IMR-90 (cell line): ENCODE results near the gene ANKRD30A. TPM values are rescaled to one million over a fixed set of nuclear protein-coding genes. Genes with fewer than 3 reads are reported as not detected.
A peak's percentile ranks its signal among the peaks of the same experiment; 100 is the strongest.

Experiments
- ATAC-seq: fragments of 200-7000 bp; cut with Tn5 transposase; 2 replicates; pipeline ENCODE4 v1.9.1; 2020; ENCODE audit warnings: low read depth, mild to moderate bottlenecking, moderate library complexity
- BruUV-seq: library from RNA; stranded (reverse); fragments of 400-500 nt; replicated peaks from 2 replicates; lab custom pipeline; 2021; lab: Mats Ljungman, UMichigan
- CTCF ChIA-PET: fragments of 300-600 bp; formaldehyde crosslinking; extraction: SDS; loops from one replicate; lab custom pipeline; 2021; ENCODE audit warnings: antibody characterized with exemption; lab: Yijun Ruan, JAX
- POLR2A ChIA-PET: fragments of 300-600 bp; sonication (Branson Sonifier 250); formaldehyde crosslinking; loops from one replicate; lab custom pipeline; 2022; ENCODE audit warnings: antibody characterized with exemption; ENCODE audit not compliant: unreplicated experiment; lab: Charles Lee
- DNase-seq: peaks from one replicate; pipeline ENCODE4 v3.0.0; 2013
- H2AFZ ChIP-seq: replicated peaks from 2 replicates; pipeline ENCODE3; 2013; ENCODE audit warnings: low read length, mild to moderate bottlenecking; ENCODE audit not compliant: poor library complexity
- H2AK5ac ChIP-seq: 2 replicates; pipeline ENCODE4 v1.6.1; 2013; ENCODE audit warnings: low read depth, low read length, inconsistent platforms
- H2AK9ac ChIP-seq: replicated peaks from 2 replicates; pipeline ENCODE3; 2013; ENCODE audit warnings: mild to moderate bottlenecking, low read depth, low read length, moderate library complexity; ENCODE audit not compliant: poor library complexity
- H2BK120ac ChIP-seq: 2 replicates; pipeline ENCODE4 v1.6.1; 2013; ENCODE audit warnings: low read depth, low read length, inconsistent platforms
- H2BK15ac ChIP-seq: 3 replicates; pipeline ENCODE4 v1.6.1; 2013; ENCODE audit warnings: low read depth, low read length, inconsistent platforms
- H2BK20ac ChIP-seq: 2 replicates; pipeline ENCODE4 v1.6.1; 2013; ENCODE audit warnings: low read depth, mild to moderate bottlenecking, inconsistent platforms, low read length, moderate library complexity
- H2BK5ac ChIP-seq: 2 replicates; pipeline ENCODE4 v1.6.1; 2013; ENCODE audit warnings: mild to moderate bottlenecking, low read depth, low read length, inconsistent platforms; ENCODE audit not compliant: poor library complexity, severe bottlenecking
- H3K14ac ChIP-seq: replicated peaks from 2 replicates; pipeline ENCODE4 v1.6.1; 2013; ENCODE audit warnings: low read depth, low read length, inconsistent platforms
- H3K18ac ChIP-seq: 2 replicates; pipeline ENCODE4 v1.6.1; 2013; ENCODE audit warnings: low read depth, low read length, control low read depth
- H3K23ac ChIP-seq: 2 replicates; pipeline ENCODE4 v1.6.1; 2013; ENCODE audit warnings: low read depth, low read length, inconsistent platforms
- H3K27ac ChIP-seq: 2 replicates; pipeline ENCODE4 v1.5.1; 2013; ENCODE audit warnings: mild to moderate bottlenecking, control low read depth, low read length; ENCODE audit not compliant: insufficient read depth
- H3K27me3 ChIP-seq: 2 replicates; pipeline ENCODE4 v1.6.1; 2013; ENCODE audit warnings: low read length; ENCODE audit not compliant: control insufficient read depth, insufficient read depth
- H3K36me3 ChIP-seq: 2 replicates; pipeline ENCODE4 v1.6.1; 2013; ENCODE audit warnings: low read length, mixed read lengths; ENCODE audit not compliant: control insufficient read depth, insufficient read depth
- H3K4ac ChIP-seq: 2 replicates; pipeline ENCODE4 v1.6.1; 2013; ENCODE audit warnings: low read depth, low read length, inconsistent platforms
- H3K4me1 ChIP-seq: 2 replicates; pipeline ENCODE4 v1.6.1; 2013; ENCODE audit warnings: low read length, mixed read lengths; ENCODE audit not compliant: control insufficient read depth, insufficient read depth
- H3K4me2 ChIP-seq: 2 replicates; pipeline ENCODE4 v1.6.1; 2013; ENCODE audit warnings: low read depth, mild to moderate bottlenecking, control low read depth, low read length, moderate library complexity
- H3K4me3 ChIP-seq: 2 replicates; pipeline ENCODE4 v1.5.1; 2013; ENCODE audit warnings: low read depth, mild to moderate bottlenecking, control low read depth, low read length, moderate library complexity; ENCODE audit not compliant: insufficient read depth
- H3K56ac ChIP-seq: 2 replicates; pipeline ENCODE4 v1.6.1; 2013; ENCODE audit warnings: low read length, inconsistent platforms; ENCODE audit not compliant: insufficient read depth; ENCODE audit errors: extremely low read depth
- H3K79me1 ChIP-seq, 2 experiments: 2 replicates each; pipeline ENCODE4 v1.6.1; 2013; ENCODE audit warnings: low read length in 2 of 2, inconsistent platforms in 1 of 2, low read depth in 1 of 2
- H3K9ac ChIP-seq: 2 replicates; pipeline ENCODE4 v1.6.1; 2013; ENCODE audit warnings: low read depth, low read length, control low read depth
- H3K9me1 ChIP-seq: 2 replicates; pipeline ENCODE4 v1.6.1; 2013; ENCODE audit warnings: low read length, inconsistent platforms; ENCODE audit not compliant: insufficient read depth
- H3K9me3 ChIP-seq: 2 replicates; pipeline ENCODE4 v1.6.1; 2013; ENCODE audit warnings: low read length; ENCODE audit not compliant: control insufficient read depth, insufficient read depth
- H4K20me1 ChIP-seq: 2 replicates; pipeline ENCODE4 v1.6.1; 2013; ENCODE audit warnings: low read length, inconsistent platforms; ENCODE audit not compliant: insufficient read depth
- H4K5ac ChIP-seq: 2 replicates; pipeline ENCODE4 v1.6.1; 2013; ENCODE audit warnings: mild to moderate bottlenecking, low read depth, low read length, control low read depth
- H4K8ac ChIP-seq, 2 experiments: 2 replicates each; pipeline ENCODE4 v1.6.1; 2013; ENCODE audit warnings: low read depth in 2 of 2, low read length in 2 of 2, control low read depth in 1 of 2, inconsistent platforms in 1 of 2
- H4K91ac ChIP-seq: 2 replicates; pipeline ENCODE4 v1.6.1; 2013; ENCODE audit warnings: low read depth, low read length, inconsistent platforms; ENCODE audit not compliant: insufficient read depth
- BHLHE40 ChIP-seq: fragments of 150-350 bp; IDR thresholded peaks from 2 replicates; pipeline ENCODE4 v1.6.1; 2016; ENCODE audit warnings: mild to moderate bottlenecking, low read depth, low read length
- NFE2L2 ChIP-seq: fragments of 150-350 bp; IDR thresholded peaks from 2 replicates; pipeline ENCODE4 v1.6.1; 2016; ENCODE audit warnings: low read depth, mild to moderate bottlenecking, low read length
- dilution Hi-C: fragments of 300-500 bp; cut with HindIII; formaldehyde crosslinking; loops from one replicate; pipeline ENCODE4 v1.14.3; 2018; ENCODE audit warnings: low sequenced_read_pairs; ENCODE audit not compliant: unreplicated experiment
- in situ Hi-C: fragments of 300-500 bp; cut with MboI; formaldehyde crosslinking; loops from 3 replicates; pipeline ENCODE4 v1.14.3; 2019; ENCODE audit warnings: low sequenced_read_pairs, inconsistent platforms, mixed read lengths
- intact Hi-C: fragments of 100-400 bp; cut with micrococcal nuclease; formaldehyde crosslinking; loops from 2 replicates; pipeline ENCODE4 v1.10.0; 2022
- polyA plus RNA-seq, 3 experiments: library from polyadenylated mRNA; depleted of rRNA; stranded (reverse); fragments of >200 nt; gene quantifications; 2 replicates each; pipeline ENCODE4 v1.2.3, GENCODE V29; 2012; ENCODE audit warnings: low replicate concordance in 1 of 3
- total RNA-seq: library from RNA; depleted of rRNA; stranded (reverse); fragments of >200 nt; gene quantifications from 2 replicates; pipeline ENCODE4 v1.2.3, GENCODE V29; 2012

The ANKRD30A gene
- total and polyA plus RNA-seq, 2 of the 4 experiments (the other 2 are of a cell fraction), result not detected

DNA sequence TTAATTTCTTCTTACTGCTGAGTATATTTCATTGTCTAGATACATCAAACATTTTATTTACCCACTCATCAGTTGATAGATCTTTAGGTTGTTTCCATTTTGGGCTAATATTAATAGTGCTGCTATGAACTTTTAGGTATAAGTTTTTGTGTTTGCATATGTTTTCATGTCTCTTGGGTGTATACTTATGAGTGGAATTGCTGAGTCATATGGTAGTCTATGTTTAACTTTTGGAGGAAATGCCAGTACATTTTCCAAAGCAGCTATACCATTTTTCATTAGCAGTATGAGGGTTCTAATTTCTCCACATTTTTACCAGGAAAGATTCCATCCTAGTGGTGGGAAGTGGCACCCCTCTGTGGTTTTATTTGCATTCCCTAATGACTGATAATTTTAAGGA is 101.1 kb downstream of the ANKRD30A start:
- Histone ChIP-seq H2AFZ (no peak overlapping the region), H4K8ac (no peak overlapping the region), H3K23ac (no peak overlapping the region), H3K9me1 (no peaks in the 10 kb centered on the region), H3K4ac (no peak overlapping the region), H4K20me1 (no peaks in the 10 kb centered on the region), H2BK20ac (no peak overlapping the region), H2AK5ac (no peak overlapping the region), H3K79me1 (no peaks in the 10 kb centered on the region), H3K27me3 (no peaks in the 10 kb centered on the region), H3K9ac (no peak overlapping the region), H3K18ac (no peak overlapping the region), H3K4me3 (no peak overlapping the region), H2BK5ac (no peak overlapping the region), H3K4me2 (no peak overlapping the region), H3K36me3 (no peaks in the 10 kb centered on the region), H4K5ac (no peak overlapping the region), H3K4me1 (no peaks in the 10 kb centered on the region), H3K14ac (no peak overlapping the region), H2BK15ac (no peak overlapping the region), H3K56ac (no peak overlapping the region), H3K27ac (no peak overlapping the region), H2AK9ac (no peak overlapping the region), H3K9me3 (peaks cover 2% of the 10 kb centered on the region; the same call in 1 of the 2 replicates), H2BK120ac (no peak overlapping the region), H4K91ac (no peak overlapping the region)
- TF ChIP-seq NFE2L2, result 0 out of 2 replicates have a peak, but pooled peaks have one; percentile 11
- TF ChIP-seq BHLHE40, result no peak
- ChIA-PET POLR2A (no interaction called here), CTCF (no interaction called here)
- BruUV-seq, result no TSS peak
- ATAC-seq (no peak), DNase-seq (no peak)
- dilution Hi-C loops, result no loop called here
- in situ Hi-C loops, result no loop called here
- intact Hi-C loops, result no loop called here
